ENCODE data around the gene ESYT1. TPM values are rescaled to one million over a fixed set of nuclear protein-coding genes. Genes with fewer than 3 reads are reported as not detected.

ESYT1 gene, protein sequence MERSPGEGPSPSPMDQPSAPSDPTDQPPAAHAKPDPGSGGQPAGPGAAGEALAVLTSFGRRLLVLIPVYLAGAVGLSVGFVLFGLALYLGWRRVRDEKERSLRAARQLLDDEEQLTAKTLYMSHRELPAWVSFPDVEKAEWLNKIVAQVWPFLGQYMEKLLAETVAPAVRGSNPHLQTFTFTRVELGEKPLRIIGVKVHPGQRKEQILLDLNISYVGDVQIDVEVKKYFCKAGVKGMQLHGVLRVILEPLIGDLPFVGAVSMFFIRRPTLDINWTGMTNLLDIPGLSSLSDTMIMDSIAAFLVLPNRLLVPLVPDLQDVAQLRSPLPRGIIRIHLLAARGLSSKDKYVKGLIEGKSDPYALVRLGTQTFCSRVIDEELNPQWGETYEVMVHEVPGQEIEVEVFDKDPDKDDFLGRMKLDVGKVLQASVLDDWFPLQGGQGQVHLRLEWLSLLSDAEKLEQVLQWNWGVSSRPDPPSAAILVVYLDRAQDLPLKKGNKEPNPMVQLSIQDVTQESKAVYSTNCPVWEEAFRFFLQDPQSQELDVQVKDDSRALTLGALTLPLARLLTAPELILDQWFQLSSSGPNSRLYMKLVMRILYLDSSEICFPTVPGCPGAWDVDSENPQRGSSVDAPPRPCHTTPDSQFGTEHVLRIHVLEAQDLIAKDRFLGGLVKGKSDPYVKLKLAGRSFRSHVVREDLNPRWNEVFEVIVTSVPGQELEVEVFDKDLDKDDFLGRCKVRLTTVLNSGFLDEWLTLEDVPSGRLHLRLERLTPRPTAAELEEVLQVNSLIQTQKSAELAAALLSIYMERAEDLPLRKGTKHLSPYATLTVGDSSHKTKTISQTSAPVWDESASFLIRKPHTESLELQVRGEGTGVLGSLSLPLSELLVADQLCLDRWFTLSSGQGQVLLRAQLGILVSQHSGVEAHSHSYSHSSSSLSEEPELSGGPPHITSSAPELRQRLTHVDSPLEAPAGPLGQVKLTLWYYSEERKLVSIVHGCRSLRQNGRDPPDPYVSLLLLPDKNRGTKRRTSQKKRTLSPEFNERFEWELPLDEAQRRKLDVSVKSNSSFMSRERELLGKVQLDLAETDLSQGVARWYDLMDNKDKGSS
- 10 to 100 TPM; 74.7 to 87.1 (median 75.3) TPM for polyA plus RNA-seq (ENCODE audit: insufficient read length in 4 of 4)

DNA sequence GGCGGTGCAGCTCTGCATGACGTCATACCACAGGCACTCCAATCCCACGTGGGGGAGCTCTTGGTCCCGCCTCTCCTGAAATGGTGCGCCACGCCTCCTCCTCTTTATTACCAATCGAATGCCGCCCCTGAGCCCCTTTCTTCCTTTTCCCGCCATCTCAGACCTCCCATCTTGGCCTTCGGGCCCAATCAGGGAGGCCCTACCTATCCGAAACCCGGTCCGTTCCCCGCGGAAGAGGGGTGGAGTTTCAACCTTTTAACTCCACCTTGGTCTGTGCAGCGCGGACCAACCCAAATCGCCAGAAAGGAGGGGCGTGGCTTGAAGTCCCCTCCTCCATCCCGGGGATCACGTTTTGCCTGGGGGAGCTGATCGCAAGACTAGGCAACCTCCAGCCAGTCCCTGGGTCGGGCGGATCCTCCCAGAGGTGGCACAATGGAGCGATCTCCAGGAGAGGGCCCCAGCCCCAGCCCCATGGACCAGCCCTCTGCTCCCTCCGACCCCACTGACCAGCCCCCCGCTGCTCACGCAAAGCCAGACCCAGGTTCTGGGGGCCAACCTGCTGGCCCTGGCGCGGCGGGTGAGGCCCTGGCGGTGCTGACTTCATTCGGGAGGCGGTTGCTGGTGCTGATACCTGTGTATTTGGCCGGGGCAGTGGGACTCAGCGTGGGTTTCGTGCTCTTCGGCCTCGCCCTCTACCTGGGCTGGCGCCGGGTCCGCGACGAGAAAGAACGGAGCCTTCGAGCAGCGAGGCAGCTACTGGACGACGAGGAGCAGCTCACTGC, at the start of gene ESYT1:
ESYT1 (plus strand) TSS at position 380 of the 782 bp plus-strand sequence; CDS start at position 433, 53 bp downstream.
- DNase-seq (ENCODE audit: low read depth in 4 of 4, low spot score in 2 of 4) = peak; percentile 95 to 100 (median 98)

DNA sequence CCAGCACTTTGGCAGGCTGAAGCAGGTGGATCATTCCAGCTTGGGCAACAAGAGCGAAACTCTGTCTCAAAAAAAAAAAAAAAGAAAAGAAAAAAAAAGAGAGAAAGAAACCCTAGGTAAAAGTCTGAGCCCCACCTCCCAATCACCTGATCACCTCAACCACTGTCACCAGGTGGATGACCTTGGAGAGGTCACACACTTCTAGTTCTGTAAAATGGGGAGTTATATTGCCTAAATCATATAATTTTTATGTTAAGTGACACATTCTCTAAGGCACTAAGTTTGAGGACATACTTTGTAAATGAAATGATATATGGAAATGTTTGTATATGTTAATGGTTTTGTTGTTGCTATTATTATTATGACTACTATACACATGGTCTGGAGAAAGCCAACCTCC, 49.6 kb upstream of the ESYT1 start:
- DNase-seq (ENCODE audit: low read depth in 4 of 4, low spot score in 2 of 4) = no peak

DNA sequence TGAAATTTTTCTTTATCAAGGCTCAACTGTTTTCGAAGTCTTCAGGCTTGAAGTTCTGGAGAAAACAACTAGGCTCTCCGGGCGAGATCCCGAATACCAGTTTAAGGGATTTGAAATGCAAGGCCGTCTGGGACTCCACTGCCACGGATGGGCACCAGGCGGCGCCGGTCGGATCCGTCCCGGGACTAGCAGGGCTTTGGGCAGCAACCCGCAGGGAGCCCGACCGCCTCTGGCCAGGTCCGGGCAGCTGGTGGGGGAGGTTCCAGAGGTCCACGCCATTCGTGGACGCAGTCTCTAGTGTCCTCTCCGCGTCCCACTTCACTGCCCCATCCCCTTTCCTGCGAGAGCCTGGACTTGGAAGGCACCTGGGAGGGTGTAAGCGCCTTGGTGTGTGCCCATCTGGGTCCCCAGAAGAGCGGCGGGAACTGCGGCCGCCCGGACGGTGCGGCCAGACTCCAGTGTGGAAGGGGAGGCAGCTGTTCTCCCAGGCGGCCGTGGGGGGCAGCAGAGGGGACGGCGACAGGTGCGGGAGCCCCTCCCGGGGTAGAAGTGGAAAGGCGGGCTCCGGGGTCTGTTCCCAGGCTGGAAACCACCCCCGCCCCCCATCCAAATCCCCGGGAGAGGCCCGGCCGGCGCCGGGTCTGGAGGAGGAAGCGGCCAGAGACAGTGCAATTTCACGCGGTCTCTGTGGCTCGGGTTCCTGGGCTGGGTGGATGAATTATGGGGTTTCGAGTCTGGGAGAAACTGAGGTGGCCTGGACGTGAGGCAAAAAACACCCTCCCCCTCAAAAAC, 48.9 kb upstream of the ESYT1 start:
- peak; percentile 55 to 70 (median 66) for DNase-seq (ENCODE audit: low read depth in 4 of 4, low spot score in 2 of 4)

DNA sequence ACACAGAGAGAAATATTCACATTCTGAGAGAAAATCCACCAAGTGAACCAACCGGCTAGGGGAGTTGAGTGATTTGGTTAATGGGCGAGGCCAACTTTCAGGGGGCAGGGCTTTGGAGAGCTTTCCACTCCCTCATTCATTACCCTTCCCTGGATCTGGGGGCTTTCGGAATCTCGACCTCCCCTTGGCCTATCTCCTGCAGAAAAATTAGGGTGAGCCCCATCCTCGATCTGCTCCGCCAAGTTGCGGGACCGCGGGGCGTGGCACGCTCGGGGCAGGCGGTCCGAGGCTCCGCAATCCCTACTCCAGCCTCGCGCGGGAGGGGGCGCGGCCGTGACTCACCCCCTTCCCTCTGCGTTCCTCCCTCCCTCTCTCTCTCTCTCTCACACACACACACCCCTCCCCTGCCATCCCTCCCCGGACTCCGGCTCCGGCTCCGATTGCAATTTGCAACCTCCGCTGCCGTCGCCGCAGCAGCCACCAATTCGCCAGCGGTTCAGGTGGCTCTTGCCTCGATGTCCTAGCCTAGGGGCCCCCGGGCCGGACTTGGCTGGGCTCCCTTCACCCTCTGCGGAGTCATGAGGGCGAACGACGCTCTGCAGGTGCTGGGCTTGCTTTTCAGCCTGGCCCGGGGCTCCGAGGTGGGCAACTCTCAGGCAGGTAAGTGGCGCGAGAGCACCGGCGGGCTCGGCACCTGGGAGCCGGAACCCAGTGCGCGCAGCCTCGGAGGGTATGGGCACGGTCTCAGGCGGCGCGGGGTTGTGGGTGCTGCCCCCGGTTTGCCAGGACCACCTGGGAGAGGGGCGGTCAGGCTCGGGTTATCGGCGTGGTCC, 48.1 kb upstream of the ESYT1 start, which contains the start of gene ERBB3:
ERBB3 (plus strand) TSS at position 443 of the 833 bp plus-strand sequence; CDS start at position 579, 136 bp downstream.
- DNase-seq (ENCODE audit: low read depth in 4 of 4, low spot score in 2 of 4) = peak; percentile 52 to 73 (median 56)

DNA sequence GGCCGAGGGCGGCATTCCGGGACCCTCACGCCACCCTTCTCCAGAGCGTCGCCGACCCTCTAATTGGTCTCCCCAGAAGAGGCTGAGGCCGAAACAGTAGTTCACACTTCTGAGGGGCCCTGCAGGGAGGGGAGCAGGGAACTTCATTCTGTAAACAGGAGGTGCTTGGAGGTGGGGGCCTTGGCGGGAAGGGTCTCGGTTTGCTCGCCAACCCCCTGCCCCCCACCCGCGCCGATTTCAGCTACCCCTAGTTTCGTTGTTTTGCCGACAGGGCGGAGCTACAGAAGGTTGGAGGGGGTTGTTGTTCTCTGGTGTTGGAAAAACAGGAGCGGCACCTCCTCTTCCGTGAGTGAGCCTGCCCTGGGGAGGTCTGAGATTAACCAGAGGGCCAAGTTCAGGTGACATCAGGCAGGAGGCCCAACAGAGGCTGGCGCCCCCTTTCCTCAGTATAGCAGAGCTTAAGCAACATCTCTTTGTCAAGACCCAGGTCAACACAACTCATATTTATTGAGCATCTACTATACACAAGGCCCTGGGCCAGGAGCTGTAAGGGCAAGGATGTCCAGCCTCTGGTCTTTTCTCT, 47.4 kb upstream of the ESYT1 start:
- DNase-seq (ENCODE audit: low read depth in 4 of 4, low spot score in 2 of 4) = no peak

DNA sequence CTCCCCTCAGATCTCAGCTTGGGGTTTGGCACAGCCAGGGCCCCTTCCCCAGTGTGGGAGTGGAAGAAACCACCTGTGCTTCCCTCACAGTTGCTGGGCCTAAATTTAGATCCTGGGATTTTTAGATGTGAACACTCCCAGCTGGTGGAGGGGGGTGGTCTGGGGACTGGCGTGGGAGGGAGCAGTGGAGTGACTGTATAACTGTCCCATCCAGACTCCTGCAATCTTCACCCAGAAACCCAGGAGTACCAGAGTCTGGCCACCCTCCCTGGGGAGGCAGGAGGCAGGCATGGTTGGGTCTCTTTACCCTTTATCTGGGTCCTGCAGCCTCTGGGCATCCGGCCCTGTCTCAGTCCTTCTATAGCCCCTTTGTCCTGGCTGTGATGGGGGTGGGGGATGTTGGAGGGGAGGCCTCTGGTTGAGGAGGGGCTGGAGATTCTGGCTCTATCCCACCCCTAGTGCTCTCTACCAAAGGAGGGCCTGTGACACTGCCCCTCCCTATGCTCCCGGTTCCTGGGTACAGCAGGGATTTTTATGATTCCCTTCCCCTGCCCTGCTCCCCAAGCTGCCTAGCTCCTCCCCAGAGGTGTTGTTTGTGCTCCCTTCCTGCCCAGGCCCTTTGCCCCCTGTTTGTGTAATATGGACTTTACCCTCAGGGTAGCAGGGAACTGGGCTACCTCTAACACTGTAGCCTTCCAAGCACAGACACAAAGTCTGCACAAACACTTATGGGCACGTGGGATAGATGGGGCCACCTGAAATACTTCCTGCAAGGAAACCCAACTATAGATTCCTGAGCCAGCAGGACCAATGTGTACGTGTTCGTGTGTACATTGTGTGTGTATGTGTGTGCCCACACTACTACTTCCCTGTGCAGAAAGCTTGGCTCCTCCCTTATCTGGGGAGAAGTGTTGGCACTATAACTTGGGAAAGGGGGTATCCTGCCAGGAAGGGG, 46.4 kb upstream of the ESYT1 start:
- no peak for DNase-seq (ENCODE audit: low read depth in 4 of 4, low spot score in 2 of 4)

DNA sequence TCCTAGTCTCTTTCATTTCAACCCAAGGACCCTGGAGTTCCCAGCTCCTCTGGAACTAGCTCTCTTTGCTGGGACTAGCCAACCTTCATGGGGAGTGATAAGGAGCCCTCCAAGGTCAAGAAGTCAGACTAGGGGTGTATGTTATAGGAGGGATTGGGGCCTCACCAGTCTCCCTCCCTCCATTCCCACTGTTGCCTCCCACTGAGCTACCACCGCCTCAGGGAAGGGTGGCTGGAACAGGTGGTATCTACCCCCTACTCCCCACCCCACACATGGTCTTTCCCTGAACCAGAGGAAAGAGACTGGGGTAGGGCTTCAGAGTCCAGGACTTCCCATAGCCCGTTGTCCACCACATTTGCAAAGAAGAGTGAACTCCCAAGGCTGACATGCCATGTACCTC, 45.7 kb upstream of the ESYT1 start:
- no peak for DNase-seq (ENCODE audit: low read depth in 4 of 4, low spot score in 2 of 4)

DNA sequence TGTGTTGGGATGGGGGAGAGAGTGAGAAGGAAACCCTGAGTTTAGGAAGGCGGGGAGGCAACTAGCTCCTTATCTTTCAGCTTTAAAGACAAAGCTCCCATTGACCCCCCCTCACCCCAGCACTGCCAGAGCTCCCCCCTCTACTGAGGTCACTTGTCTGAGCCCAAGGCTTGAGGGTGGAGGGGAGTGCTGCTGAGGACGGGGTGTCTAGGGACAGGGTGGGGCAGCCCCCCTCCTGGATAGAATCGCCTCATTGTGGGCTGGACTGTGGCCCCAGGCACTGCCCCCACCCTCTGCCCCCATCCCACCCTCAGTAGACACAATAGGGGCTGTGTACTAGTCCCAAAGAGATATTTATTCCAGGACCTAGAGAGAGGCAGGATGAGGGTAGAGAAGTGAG, 45.1 kb upstream of the ESYT1 start:
- DNase-seq (ENCODE audit: low read depth in 4 of 4, low spot score in 2 of 4) = no peak

DNA sequence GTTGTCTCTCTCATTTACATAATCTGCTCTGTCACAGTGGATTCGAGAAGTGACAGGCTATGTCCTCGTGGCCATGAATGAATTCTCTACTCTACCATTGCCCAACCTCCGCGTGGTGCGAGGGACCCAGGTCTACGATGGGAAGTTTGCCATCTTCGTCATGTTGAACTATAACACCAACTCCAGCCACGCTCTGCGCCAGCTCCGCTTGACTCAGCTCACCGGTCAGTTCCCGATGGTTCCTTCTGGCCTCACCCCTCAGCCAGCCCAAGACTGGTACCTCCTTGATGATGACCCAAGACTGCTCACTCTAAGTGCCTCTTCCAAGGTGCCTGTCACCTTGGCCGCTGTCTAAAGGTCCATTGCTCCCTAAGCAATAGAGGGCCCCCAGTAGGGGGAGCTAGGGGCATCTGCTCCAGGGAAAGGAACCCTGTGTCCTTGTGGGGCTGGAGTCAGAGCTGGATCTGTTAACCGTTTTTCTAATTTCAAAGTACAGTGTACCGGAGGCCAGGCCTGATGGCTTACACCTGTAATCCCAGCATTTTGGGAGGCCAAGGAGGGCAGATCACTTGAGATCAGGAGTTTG, 43.0 kb upstream of the ESYT1 start:
- DNase-seq (ENCODE audit: low read depth in 4 of 4, low spot score in 2 of 4) = no peak

DNA sequence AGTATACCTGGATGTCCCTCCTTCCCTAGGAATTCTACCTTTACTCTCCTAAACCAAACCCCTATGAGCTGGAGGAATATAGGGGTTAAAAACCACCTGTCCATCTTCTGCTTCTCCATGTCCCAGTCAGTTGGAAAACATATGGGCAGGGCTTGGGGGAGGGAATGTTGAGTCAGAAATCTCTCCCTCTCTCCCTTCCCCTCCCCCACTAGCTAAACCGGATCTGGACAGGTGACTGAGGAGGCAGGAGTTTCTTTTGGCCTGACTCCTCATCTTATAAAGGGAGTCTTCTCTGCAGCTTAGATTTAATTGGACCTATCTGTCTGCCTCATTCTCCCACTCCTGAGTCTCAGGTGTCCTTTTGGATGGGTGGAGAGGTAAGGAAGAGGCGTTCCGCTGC, 42.0 kb upstream of the ESYT1 start:
- no peak for DNase-seq (ENCODE audit: low read depth in 4 of 4, low spot score in 2 of 4)

DNA sequence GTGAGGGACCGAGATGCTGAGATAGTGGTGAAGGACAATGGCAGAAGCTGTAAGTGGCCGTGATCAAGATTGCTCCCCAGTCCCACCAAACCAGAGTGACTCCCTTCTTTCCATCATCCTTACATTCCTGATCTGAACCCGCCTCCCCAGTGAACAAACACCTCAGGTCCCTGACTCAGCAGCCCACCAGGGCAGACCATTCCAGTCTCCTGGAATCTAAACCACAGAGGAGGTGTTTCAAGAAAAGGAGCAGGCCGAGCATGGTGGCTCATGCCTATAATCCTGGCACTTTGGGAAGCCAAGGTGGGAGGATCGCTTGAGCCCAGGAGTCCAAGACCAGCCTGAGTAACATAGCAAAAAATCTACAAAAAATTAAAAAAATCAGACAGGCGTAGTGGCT, 41.5 kb upstream of the ESYT1 start:
- no peak for DNase-seq (ENCODE audit: low read depth in 4 of 4, low spot score in 2 of 4)

DNA sequence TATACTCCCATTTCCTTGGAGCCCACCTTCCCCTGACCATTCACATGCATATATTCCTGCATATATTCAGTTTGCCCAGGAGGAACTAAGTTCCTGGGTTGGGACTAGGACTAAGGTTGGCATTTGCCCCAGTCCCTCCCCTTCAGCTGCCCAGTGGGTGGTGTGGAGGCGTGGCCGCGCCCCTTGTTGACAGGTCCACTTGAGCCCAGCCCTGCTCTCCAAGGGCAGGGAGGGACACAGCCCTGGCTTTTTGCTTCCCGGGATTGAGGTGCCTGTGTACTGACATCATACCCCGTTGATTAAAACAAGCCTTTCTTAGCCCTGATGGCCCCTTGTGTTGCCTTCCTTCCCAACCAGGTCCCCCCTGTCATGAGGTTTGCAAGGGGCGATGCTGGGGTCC, 40.8 kb upstream of the ESYT1 start:
- DNase-seq (ENCODE audit: low read depth in 4 of 4, low spot score in 2 of 4) = no peak

DNA sequence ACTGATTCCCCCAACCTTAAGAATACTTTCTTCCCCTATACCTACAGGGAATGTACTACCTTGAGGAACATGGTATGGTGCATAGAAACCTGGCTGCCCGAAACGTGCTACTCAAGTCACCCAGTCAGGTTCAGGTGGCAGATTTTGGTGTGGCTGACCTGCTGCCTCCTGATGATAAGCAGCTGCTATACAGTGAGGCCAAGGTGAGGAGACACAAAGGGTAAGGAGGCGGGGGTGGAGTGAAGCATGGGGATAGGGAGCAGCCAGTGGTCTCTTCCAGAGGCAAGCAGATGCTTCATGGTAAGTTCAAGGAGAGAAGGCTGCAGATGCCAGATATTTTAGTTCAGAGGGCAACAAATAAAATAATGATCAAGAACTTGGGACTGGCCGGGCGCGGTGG, 30.3 kb upstream of the ESYT1 start:
- no peak for DNase-seq (ENCODE audit: low read depth in 4 of 4, low spot score in 2 of 4)

DNA sequence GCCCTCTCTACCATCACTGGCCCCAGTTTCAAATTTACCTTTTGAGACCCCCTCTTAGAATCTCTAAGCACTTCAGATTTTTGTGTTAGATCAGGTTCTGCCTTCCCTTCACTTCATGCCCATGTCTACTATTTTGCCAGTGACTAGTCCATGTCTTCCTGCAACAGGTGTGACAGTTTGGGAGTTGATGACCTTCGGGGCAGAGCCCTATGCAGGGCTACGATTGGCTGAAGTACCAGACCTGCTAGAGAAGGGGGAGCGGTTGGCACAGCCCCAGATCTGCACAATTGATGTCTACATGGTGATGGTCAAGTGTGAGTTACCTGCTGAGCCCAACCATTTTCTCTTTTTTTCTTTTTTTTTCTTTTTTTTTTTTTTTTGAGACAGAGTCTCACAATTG, 29.5 kb upstream of the ESYT1 start:
- no peak for DNase-seq (ENCODE audit: low read depth in 4 of 4, low spot score in 2 of 4)

DNA sequence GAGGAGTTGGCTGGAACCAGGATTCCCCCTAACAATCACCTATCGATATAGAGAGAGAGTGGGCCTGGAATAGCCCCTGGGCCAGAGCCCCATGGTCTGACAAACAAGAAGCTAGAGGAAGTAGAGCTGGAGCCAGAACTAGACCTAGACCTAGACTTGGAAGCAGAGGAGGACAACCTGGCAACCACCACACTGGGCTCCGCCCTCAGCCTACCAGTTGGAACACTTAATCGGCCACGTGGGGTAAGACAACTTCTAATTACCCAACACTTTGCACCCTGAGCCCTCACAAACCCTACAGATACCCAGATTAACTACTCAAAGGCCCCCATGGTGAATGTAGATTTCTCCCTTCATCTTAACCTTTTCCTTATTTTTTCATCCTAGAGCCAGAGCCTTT, 28.3 kb upstream of the ESYT1 start:
- DNase-seq (ENCODE audit: low read depth in 4 of 4, low spot score in 2 of 4) = no peak

DNA sequence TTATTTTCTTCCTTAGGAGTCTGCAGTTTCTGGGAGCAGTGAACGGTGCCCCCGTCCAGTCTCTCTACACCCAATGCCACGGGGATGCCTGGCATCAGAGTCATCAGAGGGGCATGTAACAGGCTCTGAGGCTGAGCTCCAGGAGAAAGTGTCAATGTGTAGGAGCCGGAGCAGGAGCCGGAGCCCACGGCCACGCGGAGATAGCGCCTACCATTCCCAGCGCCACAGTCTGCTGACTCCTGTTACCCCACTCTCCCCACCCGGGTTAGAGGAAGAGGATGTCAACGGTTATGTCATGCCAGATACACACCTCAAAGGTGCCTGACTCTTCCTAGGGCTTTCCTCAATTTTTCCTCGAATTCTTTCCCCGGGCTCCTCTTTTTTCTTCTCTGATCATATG, 27.0 kb upstream of the ESYT1 start:
- DNase-seq (ENCODE audit: low read depth in 4 of 4, low spot score in 2 of 4) = no peak

DNA sequence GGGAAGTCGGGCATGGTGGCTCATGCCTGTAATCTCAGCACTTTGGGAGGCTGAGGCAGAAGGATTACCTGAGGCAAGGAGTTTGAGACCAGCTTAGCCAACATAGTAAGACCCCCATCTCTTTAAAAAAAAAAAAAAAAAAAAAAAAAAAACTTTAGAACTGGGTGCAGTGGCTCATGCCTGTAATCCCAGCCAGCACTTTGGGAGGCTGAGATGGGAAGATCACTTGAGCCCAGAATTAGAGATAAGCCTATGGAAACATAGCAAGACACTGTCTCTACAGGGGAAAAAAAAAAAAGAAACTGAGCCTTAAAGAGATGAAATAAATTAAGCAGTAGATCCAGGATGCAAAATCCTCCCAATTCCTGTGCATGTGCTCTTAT, 25.4 kb upstream of the ESYT1 start:
- DNase-seq (ENCODE audit: low read depth in 4 of 4, low spot score in 2 of 4) = no peak

Data from left renal cortex interstitium (tissue), 4 donors.